GM19372 (cell line): ENCODE results near the gene PRAC2.

Source experiments
- ATAC-seq: cut with Tn5 transposase; IDR thresholded peaks from one replicate; pipeline ENCODE4 v1.9.1; 2021; ENCODE audit warnings: mild to moderate bottlenecking, low read depth, moderate library complexity; ENCODE audit not compliant: unreplicated experiment

The PRAC2 gene

DNA sequence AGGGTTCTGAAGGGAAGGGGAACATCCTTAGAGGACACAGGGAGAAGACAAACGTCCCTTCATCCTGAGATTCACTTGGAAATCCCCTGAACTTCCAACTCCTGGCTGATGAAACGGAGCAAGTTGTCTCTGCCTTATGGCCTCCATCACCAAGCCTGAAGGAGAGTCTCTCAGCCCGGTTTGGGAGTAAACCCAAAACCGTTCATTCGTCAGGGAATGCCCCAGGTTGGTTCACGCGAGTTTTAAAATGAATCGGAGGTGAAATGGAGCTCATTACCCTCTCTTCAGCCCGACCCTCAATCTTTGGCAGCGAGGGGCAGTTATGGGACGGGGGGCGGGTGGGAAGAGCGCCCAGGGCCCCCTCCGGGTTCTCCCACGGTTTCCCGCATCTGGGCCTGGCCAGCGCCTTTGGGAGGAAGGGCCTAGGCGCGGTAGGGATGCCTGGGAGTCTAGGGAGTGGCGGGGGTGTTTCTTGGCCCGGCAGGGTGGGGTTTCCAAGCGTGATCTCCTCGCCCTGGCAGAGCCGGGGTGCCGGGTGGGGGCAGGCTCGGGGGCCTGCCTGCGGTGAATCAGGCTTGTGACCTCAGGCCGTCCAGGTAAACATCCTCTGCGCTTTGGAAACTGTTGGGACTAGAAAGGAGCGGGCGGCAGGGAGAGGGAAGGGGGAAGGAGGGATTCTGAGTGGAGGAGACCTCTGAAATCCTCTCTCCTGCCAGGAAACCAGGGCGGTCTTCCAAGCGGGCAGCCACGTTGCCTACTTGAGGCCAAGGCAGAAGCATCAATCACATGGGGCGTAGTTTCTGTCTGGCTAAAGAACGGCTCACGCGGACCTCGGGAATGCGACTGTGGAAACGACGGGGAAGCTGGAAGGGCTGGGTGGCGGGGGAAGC lies 29.7 kb downstream of the PRAC2 start:
- no peak for ATAC-seq

- no peak for ATAC-seq
Measured at GRCh38 chr17:48753794-48754499, 31.0 kb downstream of the PRAC2 start.

DNA sequence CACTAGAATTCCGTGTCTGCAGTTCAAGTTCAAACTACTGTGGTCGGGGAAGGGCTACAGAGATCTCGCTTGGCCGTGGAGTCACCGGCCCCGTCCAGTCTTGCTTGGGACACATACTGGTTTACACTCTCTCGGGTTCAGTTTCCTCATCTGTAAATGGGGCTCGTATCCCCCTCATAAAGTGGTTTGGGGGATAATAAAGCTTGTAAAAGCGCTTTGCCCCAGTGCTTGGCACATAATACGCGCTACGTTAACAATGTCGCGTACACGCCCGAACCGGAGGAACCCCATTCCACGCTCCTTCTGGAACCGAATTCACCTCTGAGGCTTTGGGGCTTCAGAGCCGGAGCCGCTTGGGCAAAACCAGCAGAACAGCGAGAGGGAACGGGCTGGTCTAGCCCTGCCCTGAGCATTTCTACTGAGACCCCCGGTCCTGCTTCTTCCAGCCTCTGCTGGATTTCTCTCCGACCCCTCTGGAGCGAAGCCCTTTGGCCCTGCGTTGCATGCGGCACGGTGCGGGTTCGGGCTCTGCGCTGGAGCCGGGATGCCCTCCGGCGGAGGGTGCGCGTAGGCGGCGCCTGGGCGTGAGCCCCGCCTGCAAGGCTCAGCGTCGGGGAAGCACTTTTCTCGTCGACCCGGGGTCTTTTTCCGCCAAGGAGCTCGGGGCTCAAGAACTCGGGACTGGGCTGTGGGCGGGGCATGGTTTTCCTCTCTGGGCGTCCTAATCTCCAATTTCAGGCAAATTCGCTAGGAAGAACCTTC lies 31.7 kb downstream of the PRAC2 start:
- ATAC-seq, result no peak

DNA sequence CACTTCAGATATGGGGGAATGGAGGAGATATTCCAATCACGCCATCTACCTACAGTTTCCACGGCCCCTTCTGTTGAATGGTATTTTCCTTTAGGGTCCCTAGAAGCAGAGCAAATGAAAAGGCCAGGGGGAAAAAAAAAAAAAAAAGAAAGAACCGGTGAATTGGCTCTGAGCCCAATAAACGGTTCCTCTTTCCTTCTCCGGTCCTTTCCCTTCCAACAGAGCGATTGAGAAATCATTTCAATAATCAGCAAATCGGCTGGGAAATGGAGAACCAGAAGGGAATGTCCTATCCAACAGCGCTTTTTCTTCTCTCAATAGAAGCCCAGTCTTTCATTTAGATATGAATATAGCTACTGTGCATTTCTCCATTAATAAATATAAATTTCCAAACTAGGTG lies 32.4 kb downstream of the PRAC2 start:
- ATAC-seq, result no peak

GRCh38 chr17:48756830-48757251 lies 33.9 kb downstream of the PRAC2 start:
- ATAC-seq, result no peak

DNA sequence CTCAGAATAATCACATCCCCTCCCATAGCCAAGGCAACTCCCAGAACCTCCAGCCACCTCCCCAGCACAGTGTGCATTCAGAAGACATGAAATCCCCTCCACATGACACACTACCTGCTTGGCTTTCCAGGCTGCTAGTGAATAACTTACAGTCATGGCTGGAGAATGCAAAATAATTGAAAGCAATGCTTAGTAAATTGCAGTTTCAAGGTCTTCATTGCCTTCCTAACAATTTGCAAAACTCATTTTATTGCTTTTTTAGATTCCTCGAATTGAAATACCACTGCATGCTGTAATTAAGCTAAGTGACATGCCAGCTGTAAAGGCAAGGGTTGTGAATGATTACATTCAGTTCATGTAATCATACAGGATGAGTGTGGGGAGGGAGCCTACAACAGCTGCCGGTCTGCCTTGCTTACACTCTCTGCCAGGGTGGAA lies 34.6 kb downstream of the PRAC2 start:
- no peak for ATAC-seq

DNA sequence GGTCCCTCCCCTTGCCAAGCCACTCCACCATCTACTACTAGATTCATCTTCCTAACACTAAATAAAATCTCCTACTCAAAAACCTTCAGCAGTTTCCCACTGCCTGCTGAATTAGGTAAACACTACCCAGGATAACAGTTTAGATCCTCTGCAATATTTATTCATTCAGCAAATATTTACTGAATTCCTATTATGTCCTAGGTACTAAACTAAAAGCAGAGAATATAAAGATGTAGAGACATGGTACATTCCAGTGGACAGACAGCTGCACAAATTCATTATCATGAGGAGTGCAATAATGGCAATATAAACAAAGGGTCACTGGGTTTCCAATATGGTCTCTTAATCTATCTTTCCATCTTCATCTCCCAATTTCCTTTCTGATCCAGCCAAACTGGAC lies 36.3 kb downstream of the PRAC2 start:
- no peak for ATAC-seq

DNA sequence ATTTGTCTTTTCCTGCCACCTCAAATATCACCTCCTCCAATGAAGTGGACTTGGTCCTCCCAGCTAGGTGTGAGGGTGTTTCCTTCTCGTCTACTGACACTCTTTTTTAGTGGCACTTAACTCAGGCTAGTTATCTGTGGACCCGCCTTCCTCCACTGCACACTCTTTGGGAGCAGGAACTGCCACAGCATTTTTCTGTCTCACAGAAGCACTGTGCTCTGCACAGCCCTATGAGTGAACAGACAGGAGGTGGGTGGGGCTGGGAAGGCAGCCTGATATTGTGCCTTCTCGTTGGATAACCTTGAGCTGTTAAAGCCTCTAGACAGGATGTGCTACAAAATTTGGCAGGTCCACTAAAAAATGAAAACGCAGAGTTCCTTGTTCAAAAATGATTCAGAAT lies 37.4 kb downstream of the PRAC2 start:
- ATAC-seq, result no peak

DNA sequence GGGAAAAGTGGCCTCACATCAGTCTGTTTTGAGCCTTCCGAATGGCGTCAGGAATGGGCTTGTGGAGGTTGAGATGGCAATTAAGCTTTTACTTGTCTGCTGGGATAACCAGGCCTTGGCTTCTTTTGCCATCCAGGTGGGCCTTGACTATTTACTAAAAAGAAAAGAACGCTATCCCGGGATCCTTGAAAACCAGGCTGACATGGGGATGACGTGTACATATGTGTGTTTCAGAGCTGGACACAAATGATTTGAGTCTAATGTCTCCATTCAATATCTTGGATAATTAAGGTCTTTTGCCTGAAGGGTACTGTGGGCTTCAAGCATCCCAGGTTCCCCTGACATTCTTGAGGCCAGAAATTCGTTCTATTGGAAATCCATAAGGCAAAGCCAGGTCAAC lies 38.1 kb downstream of the PRAC2 start:
- no peak for ATAC-seq

GRCh38 chr17:48767263-48767774 lies 44.3 kb downstream of the PRAC2 start:
- no peak for ATAC-seq

DNA sequence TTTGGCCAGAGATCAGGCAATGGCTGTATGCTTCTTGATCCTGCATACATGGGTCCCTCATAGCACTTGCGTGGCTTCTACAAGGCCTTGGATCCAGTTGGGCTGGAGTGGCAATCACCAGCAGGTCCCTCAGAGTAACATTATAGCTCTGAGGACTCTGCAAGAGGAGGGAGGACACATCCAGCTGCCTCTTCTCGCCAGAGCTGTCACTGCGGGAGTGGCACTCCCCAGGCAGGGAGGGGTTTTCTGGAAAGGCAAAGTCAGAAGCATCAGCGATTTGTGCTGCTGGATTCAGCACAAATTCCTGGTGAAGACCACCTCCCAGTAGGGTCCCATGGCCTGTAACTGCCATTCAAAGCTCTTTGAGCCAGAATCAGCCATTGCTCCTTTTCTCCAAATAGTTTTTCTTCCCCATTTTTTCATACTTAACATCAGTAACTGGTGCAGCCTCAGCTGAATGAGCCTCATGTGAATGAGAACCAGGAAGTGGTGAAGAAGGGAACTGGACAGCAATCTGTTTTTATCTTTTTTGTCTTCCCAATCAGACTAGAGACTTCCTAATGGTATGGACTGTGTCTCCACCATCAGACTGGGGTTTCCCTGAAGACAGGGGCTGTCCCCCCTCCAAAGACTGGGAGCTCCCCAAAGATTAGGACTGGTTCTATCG lies 46.2 kb downstream of the PRAC2 start:
- no peak for ATAC-seq

- ATAC-seq, result no peak
Measured at GRCh38 chr17:48770954-48771353, 48.0 kb downstream of the PRAC2 start.

- no peak for ATAC-seq
Measured at GRCh38 chr17:48773245-48773644, 50.3 kb downstream of the PRAC2 start.
